HG03442 (cell line): ENCODE results near the gene KTI12.
"Not testable (repeated sequence)": the region's sequence is repeated elsewhere in the genome, so short reads cannot be mapped to it uniquely, and the experiment has no call there.

ENCODE experiments used
- ATAC-seq: cut with Tn5 transposase; IDR thresholded peaks from one replicate; pipeline ENCODE4 v1.9.1; 2021; ENCODE audit warnings: mild to moderate bottlenecking, moderate library complexity; ENCODE audit not compliant: unreplicated experiment

The KTI12 gene

GRCh38 chr1:52033190-52034049 lies at the start of gene KTI12:
KTI12 (minus strand) TSS chr1:52033810; CDS start chr1:52033761, 49 bp downstream.
- ATAC-seq: peak; percentile 86

- no peak for ATAC-seq
Measured at GRCh38 chr1:52080014-52080415, 46.4 kb upstream of the KTI12 start.

- ATAC-seq: not testable (repeated sequence)
Measured at GRCh38 chr1:52077277-52077676, 43.7 kb upstream of the KTI12 start.

GRCh38 chr1:52072291-52072690 lies 38.7 kb upstream of the KTI12 start:
- no peak for ATAC-seq

- no peak for ATAC-seq
Measured at GRCh38 chr1:52070704-52071103, 37.1 kb upstream of the KTI12 start.

GRCh38 chr1:52063192-52063591 lies 29.6 kb upstream of the KTI12 start:
- no peak for ATAC-seq

- ATAC-seq: no peak
Measured at GRCh38 chr1:52060822-52061221, 27.2 kb upstream of the KTI12 start.

GRCh38 chr1:52059888-52060287 lies 26.3 kb upstream of the KTI12 start:
- ATAC-seq: no peak

GRCh38 chr1:52059321-52059720 lies 25.7 kb upstream of the KTI12 start:
- no peak for ATAC-seq

- no peak for ATAC-seq
Measured at GRCh38 chr1:52057876-52058415, 24.3 kb upstream of the KTI12 start.

- ATAC-seq: no peak
Measured at GRCh38 chr1:52057255-52057654, 23.6 kb upstream of the KTI12 start.

- ATAC-seq: peak; percentile 26
Measured at GRCh38 chr1:52056937-52057231, 23.3 kb upstream of the KTI12 start.

GRCh38 chr1:52056163-52056936 lies 22.7 kb upstream of the KTI12 start, which contains the start of gene BTF3L4:
BTF3L4 (plus strand) TSS chr1:52056295; CDS start chr1:52059848, 3,553 bp downstream.
- peak; percentile 84 for ATAC-seq

- ATAC-seq: no peak
Measured at GRCh38 chr1:52055866-52056162, 22.2 kb upstream of the KTI12 start.

GRCh38 chr1:52055066-52055865 lies 21.7 kb upstream of the KTI12 start, which contains the start of gene TXNDC12:
TXNDC12 (minus strand) TSS chr1:52055191; CDS start chr1:52055096, 95 bp downstream.
- ATAC-seq: peak; percentile 41

GRCh38 chr1:52054496-52055065 lies 21.0 kb upstream of the KTI12 start:
- ATAC-seq: no peak

GRCh38 chr1:52053862-52054261 lies 20.3 kb upstream of the KTI12 start:
- no peak for ATAC-seq

- ATAC-seq: not testable (repeated sequence)
Measured at GRCh38 chr1:52049337-52049736, 15.7 kb upstream of the KTI12 start.

- ATAC-seq: not testable (repeated sequence)
Measured at GRCh38 chr1:52045666-52046195, 12.1 kb upstream of the KTI12 start.

GRCh38 chr1:52045236-52045635 lies 11.6 kb upstream of the KTI12 start:
- ATAC-seq: no peak
